Measurements from ENCODE around the gene ARHGAP10.

The ARHGAP10 gene

DNA sequence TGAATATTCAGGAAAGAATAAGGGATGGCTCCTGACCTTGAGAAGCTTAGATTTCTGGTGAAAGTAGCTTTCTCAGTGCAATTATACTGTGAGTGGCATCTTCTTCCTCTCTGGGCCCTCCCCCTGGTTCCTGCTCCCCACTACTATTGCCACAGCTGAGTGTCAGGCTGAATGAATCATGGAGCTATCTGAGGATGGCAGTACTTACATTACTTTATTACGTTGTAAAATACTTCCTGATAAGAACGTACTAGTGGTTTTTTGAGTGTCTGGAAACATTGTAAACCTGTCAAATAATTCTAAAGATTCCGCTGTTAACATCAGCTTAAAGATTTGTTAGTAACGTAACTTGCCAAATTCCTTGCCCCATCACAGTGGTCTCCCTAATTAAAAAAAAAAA is 36.2 kb downstream of the ARHGAP10 start:
- no peak for DNase-seq (ENCODE audit: low read depth)

DNA sequence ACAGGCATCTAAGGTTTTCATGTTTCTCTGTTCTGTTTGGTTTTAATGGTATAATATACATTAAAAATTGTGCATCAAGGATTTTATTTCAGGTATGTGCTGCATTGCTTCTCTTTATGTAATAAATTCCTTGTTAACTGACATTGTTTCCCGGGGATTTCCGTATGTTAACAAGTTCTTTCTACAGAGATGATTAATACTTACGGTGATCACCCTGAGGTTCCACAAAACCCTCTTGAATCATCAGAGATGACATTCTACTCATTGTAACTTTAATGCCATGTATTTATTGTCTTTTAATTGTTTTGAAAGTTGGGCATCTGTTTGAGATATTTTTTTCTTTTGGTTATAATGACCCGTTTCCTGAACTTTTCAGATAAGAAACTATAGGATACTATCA is 37.5 kb downstream of the ARHGAP10 start:
- DNase-seq (ENCODE audit: low read depth) = no peak

- DNase-seq (ENCODE audit: low read depth) = no peak
Measured at GRCh38 chr4:147770831-147771230, 38.9 kb downstream of the ARHGAP10 start.

- DNase-seq (ENCODE audit: low read depth) = no peak
Measured at GRCh38 chr4:147772056-147772455, 40.2 kb downstream of the ARHGAP10 start.

- no peak for DNase-seq (ENCODE audit: low read depth)
Measured at GRCh38 chr4:147772459-147772969, 40.6 kb downstream of the ARHGAP10 start.

DNA sequence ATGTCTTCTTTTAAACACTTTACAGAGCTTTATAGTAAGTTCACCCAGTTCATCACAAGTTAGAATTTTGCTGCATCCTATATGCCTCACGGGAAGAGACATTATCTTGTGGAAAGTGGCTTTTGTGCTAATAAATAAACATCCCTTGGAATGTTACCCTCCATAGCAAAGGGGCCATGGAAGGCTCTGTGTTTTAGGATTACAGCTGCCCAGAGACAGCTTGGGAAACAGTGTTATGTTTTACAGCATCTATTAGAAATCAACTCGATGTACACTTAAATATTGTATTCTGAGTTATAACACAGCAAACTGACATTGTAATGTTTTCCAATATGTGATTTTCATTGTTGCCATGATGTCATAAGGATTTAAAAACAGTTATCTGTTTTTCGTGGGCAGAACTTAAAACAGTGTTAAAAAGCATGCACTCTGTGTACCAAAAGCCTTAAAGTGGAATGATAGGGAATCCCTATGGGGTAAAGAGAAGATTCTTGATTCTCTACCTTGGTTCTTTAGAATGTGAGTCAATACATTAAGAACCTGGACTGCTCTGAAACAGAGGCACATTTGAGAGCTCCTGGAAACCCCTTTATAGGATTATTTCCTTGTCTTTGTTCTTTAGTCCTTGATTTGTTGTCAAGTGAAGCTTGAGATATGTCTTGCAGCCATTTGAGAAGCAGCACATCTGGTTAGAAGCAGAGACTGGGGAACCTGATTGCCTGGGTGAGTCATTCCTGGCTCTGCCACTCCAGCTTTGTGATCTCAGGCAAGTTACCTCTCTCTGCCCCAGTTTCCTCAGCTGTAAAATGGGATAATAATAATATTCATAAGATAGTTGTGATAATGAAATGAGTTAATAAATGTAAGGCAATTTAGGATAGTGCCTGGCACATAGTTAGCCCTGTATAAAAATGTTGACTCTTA is 41.6 kb downstream of the ARHGAP10 start:
- DNase-seq (ENCODE audit: low read depth) = no peak

GRCh38 chr4:147776716-147777115 is 44.8 kb downstream of the ARHGAP10 start:
- DNase-seq (ENCODE audit: low read depth) = no peak

GRCh38 chr4:147777456-147778091 is 45.7 kb downstream of the ARHGAP10 start:
- DNase-seq (ENCODE audit: low read depth) = no peak

DNA sequence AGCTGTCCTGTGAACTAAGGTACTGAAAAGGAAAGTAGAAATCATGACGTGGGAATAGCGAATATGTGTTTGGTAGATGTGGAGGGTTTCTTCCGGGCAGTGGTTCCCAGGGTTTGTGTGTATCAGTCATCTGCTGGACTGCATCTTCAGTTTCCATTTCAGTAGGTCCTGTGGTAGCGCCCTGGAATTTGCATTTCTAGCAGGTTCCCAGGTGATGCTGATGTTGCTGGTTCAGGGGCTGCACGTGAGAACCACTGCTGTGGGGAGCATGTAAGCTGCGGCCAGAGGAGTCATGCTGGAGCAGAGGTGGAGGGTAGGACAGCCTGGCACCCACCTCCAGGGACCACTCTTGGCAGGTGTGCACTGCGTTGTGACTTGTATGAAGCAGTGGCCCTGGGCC is 47.1 kb downstream of the ARHGAP10 start:
- no peak for DNase-seq (ENCODE audit: low read depth)

DNA sequence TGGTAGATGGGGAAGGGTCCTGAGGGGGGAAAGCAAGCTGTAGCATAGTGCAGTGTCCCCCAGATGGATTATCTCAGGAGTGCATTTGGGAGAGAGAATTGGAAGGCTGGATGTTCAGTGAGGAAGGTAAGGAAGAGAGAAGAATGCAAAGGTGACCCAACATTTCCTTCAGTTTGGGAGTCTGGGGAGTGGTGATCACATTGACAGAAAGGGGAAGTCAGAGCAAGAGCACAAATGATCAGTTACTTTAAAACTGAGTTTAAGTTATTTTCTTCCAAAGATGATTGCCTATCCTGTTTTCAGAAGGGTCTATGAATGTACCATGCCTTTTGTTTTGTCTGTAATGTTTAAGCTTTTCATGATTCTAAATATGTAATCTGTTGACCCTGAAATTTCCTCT is 47.6 kb downstream of the ARHGAP10 start:
- DNase-seq (ENCODE audit: low read depth) = no peak

DNA sequence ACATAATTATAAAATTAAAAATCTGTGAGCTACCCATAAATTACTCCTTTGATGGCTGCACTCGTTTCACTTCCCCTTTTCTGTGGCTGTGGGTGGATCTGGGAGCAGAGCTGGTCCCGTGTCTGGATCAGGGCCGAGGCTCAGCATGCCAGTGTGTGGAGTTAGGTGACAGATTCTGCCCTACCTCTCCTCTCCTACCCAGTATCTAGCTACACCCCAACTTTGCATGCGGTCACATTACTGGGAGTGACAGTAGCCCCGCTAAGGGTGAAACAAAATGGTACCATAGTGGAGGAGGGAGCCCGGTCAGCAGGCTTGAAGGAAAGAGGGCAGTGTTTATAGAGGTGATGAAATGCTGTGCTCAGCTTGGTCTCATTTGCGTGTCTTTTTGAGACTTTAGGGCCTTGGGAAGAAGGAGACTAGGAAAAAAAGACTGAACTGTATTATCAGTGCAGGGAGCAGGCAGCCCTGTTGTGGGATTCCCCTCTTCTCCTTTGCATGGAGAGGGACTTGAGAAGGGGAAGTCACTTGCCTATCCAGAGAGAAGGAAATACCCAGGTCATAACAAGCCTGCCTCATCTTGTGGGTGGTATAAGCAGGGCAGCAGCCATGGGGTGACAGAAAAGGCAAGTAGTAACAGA is 48.4 kb downstream of the ARHGAP10 start:
- DNase-seq (ENCODE audit: low read depth) = no peak

DNA sequence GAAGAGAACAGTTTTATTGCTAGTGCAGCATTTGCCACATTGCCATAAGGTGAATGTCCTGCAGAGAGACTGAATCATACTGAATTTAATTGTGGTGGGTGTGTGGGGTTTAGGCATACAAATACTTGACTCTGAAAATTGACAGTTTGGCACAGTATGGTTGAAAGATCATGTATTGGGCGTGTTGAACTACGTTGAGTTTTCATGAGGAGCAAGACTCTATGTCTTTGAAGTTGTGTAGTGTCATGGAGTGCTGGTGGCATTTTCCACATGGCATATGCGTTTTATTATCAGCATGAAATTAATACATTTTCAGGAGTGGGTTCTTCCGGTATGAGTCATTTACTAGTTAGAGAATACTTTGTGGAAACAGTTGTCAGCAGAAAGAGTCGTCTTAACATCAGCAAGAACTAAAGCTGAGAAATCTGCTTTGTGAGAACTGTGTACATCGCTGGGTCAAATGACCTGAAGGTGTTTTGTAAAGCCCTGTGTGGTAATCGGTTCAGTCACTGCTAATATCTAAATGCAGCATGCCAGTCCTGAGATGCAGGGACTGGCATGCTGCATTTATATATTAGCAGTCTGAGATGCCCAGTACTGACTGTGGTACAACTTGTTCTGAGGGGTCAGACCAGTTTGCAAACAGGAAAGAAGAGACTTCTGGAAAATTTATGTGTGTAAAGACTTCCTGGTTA is 50.3 kb downstream of the ARHGAP10 start:
- no peak for DNase-seq (ENCODE audit: low read depth)

DNA sequence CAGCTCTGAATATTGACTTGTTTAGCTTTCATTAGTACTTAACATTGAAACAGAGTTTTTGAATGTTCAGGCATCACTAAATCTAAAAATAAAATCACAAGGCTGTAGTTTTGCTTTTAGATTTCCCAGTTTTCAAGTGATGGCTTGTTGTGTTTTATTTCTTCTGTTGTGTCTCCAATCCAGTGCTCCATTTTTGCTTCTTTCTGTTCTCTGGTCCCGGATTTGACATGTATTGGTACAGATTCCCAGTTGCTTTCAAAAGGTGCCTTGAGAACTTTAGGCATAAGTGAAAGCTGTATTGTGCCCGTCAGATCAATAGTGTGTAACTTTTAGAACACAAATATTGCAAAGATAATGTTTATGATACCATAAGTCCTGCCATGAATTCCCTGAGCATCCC is 53.2 kb downstream of the ARHGAP10 start:
- no peak for DNase-seq (ENCODE audit: low read depth)

- DNase-seq (ENCODE audit: low read depth) = no peak
Measured at GRCh38 chr4:147786031-147786430, 54.1 kb downstream of the ARHGAP10 start.

DNA sequence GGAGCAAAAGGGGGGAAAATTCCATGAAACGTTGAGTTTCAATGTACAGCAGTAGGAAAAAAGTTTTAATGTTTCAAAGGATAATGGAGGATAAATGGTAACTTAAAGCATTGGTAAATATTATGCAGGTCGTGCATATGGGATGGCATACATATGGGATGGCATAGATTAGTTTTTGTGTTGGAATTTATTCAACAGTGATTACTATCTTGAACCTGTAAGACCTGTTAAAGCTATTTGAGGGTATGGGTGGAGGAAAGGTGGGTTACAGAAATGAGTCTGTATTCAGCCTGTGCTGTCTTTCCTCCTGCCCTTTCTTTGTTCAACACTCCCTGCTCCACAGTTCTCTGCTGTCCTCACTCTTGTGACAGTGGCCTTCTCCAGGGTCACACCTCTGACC is 54.6 kb downstream of the ARHGAP10 start:
- no peak for DNase-seq (ENCODE audit: low read depth)

- DNase-seq (ENCODE audit: low read depth) = no peak
Measured at GRCh38 chr4:147787204-147787603, 55.3 kb downstream of the ARHGAP10 start.

DNA sequence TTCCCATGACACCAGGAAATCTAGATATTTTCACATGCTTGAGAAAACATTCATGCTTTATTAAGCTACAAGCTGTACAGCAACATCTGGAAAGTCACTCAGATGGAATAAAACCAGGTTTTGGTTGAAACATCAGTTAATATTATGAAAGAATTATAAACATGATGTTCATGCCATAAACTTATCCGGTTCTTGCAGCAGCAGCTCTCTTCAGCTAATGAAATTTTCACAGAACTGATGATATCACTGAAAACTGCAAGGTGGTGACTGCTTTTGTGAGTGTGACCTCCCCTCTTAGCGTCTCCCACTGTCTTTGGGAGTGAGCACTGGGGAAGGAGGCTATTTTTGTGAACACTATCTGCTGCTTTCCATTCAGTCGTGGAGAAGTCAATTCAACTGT is 56.9 kb downstream of the ARHGAP10 start:
- no peak for DNase-seq (ENCODE audit: low read depth)

- no peak for DNase-seq (ENCODE audit: low read depth)
Measured at GRCh38 chr4:147789596-147789995, 57.7 kb downstream of the ARHGAP10 start.

GRCh38 chr4:147790412-147790811 is 58.5 kb downstream of the ARHGAP10 start:
- no peak for DNase-seq (ENCODE audit: low read depth)

DNA sequence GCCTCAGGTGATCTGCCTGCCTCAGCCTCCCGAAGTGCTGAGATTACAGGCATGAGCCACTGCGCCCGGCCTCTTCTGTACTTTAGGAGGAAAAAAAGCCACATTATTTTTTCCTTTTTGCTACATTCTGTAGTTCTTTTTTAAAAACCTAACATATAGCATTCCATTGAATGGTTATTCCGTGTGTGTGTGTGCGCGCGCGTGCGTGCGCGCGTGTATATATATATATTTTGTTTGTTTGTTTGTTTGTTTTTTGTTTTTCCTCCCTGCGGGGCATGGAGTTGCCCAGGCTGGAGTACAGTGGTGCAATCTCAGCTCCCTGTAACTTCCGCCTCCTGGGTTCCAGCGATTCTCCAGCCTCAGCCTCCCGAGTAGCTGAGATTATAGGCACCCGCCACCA is 59.5 kb downstream of the ARHGAP10 start:
- no peak for DNase-seq (ENCODE audit: low read depth)

DNA sequence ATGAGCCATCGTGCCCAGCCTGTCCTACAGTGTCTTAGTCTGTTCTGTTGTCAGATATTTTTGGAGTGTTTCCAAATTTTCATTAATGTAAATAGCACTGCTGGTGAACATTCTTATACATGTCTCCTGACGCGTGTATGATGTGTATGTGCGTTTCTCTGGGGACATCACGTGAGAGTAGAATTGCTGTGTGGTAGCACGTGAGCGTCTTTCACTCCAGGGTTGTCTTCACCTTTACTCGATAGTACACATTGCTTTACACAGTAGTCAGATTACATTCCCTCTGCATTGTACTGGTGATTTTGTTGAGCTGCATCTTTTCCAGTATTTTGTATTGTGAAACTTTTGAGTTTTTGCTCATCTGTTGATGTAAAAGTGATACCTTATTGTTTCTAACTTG is 60.0 kb downstream of the ARHGAP10 start:
- no peak for DNase-seq (ENCODE audit: low read depth)
